ENCODE results near the gene XRN1. TPM values are rescaled to one million over a fixed set of nuclear protein-coding genes. Genes with fewer than 3 reads are reported as not detected.
"Not testable (repeated sequence)": the region's sequence is repeated elsewhere in the genome, so short reads cannot be mapped to it uniquely, and the experiment has no call there.

XRN1 gene
- total RNA-seq, 1 donor from 2014 or later, result 47.9 TPM

DNA sequence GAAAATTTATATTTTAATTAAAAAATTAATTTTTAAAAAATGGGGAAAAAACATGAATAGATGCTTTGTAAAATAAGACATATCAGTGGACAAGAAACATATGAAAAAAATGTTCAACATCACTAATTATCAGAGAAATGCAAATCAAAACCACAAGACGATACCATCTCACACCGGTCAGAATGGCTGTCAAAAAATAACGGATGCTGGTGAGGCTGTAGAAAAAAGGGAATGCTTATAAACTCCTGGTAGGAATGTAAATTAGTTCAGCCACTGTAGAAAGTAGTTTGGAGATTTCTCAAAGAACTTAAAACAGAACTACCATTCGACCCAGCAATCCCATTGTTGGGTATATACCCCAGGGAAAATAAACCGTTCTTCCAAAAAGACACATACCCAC, 93.8 kb downstream of the XRN1 start:
- peaks cover 16% of the 10 kb centered on the region for H3K9me3 Mint-ChIP-seq
- peaks cover 49% of the 10 kb centered on the region for H3K36me3 Mint-ChIP-seq
- H3K27me3 Mint-ChIP-seq (ENCODE audit: low read depth), result no peaks in the 10 kb centered on the region
- H3K4me1 Mint-ChIP-seq, result no peaks in the 10 kb centered on the region
- TF ChIP-seq, protein P1, sequence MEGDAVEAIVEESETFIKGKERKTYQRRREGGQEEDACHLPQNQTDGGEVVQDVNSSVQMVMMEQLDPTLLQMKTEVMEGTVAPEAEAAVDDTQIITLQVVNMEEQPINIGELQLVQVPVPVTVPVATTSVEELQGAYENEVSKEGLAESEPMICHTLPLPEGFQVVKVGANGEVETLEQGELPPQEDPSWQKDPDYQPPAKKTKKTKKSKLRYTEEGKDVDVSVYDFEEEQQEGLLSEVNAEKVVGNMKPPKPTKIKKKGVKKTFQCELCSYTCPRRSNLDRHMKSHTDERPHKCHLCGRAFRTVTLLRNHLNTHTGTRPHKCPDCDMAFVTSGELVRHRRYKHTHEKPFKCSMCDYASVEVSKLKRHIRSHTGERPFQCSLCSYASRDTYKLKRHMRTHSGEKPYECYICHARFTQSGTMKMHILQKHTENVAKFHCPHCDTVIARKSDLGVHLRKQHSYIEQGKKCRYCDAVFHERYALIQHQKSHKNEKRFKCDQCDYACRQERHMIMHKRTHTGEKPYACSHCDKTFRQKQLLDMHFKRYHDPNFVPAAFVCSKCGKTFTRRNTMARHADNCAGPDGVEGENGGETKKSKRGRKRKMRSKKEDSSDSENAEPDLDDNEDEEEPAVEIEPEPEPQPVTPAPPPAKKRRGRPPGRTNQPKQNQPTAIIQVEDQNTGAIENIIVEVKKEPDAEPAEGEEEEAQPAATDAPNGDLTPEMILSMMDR (IDR thresholded peaks at IDR 0.05; ENCODE audit: unreplicated experiment), result no peak
- no peak for DNase-seq (ENCODE audit: low spot score in 2 of 2, unreplicated experiment in 2 of 2)
- H3K4me3 Mint-ChIP-seq, result no peak overlapping the region
- no peak overlapping the region for H3K27ac Mint-ChIP-seq

DNA sequence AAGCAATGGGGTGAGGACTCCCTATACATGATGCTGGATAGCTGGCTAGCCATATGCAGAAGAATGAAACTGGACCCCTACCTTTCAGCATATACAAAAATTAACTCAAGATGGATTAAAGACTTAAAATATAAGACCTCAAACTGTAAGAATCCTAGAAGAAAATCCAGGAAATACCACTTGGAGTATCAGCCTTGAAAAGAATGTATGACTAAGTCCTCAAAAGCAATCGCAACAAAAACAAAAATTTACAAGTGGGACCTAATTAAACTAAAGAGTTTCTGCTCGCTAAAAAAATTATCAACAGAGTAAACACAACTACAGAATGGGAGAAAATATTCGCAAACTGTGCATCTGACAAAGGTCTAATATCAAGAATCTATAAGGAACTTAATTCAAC, 94.3 kb downstream of the XRN1 start:
- H3K9me3 Mint-ChIP-seq, result peaks cover 16% of the 10 kb centered on the region
- H3K4me1 Mint-ChIP-seq, result no peaks in the 10 kb centered on the region
- no peak for DNase-seq (ENCODE audit: low spot score in 2 of 2, unreplicated experiment in 2 of 2)
- no peak overlapping the region for H3K27ac Mint-ChIP-seq
- peaks cover 49% of the 10 kb centered on the region for H3K36me3 Mint-ChIP-seq
- TF ChIP-seq, protein P1 (IDR thresholded peaks at IDR 0.05; ENCODE audit: unreplicated experiment), result no peak
- H3K27me3 Mint-ChIP-seq (ENCODE audit: low read depth), result no peaks in the 10 kb centered on the region
- no peak overlapping the region for H3K4me3 Mint-ChIP-seq

DNA sequence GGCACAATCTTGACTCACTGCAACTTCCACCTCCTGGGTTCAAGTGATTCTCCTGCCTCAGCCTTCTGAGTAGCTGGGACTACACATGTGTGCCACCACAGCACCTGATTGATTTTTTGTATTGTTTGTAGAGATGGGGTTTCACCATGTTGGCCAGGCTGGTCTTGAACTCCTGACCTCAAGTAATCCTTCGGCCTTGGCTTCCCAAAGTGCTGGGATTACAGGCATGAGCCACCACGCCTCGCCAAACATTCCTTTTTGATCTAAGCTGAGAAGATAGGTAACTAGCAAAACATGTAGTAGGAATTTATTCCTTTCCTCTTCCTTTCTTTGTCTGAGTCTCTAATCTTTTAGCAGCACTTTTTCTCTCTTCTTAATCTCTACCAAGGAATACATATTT, 95.1 kb downstream of the XRN1 start:
- not testable (repeated sequence) for H3K4me3 Mint-ChIP-seq; DNase-seq (ENCODE audit: low spot score in 2 of 2, unreplicated experiment in 2 of 2); H3K4me1 Mint-ChIP-seq; H3K27me3 Mint-ChIP-seq (ENCODE audit: low read depth); H3K27ac Mint-ChIP-seq
- H3K36me3 Mint-ChIP-seq, result peaks cover 47% of the 10 kb centered on the region
- H3K9me3 Mint-ChIP-seq, result peaks cover 16% of the 10 kb centered on the region

DNA sequence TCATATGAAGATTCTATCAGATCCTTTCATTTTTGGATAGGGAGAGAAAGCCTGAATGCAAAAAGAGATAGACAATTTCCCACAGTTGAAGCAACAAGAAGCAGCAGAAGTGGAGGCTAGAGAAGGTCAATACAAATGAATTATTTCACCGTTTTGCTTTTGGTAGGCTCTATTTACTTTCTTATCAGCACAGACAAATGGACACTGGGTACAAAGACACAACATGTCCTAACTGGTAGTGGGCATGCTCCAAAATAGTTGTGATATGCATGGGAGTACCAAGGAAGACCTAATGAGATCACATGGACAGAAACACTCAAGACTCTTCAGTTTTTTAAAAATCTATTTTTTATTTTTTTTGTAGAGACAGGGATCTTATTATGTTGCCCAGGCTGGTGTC, 99.4 kb downstream of the XRN1 start:
- Mint-ChIP-seq H3K4me3 (no peak overlapping the region), H3K36me3 (peaks cover 40% of the 10 kb centered on the region), H3K9me3 (peaks cover 4% of the 10 kb centered on the region), H3K27ac (no peak overlapping the region), H3K4me1 (no peaks in the 10 kb centered on the region), H3K27me3 (ENCODE audit: low read depth) (no peaks in the 10 kb centered on the region)
- no peak for DNase-seq (ENCODE audit: low spot score in 2 of 2, unreplicated experiment in 2 of 2)
- TF ChIP-seq, protein P1 (IDR thresholded peaks at IDR 0.05; ENCODE audit: unreplicated experiment), result no peak

DNA sequence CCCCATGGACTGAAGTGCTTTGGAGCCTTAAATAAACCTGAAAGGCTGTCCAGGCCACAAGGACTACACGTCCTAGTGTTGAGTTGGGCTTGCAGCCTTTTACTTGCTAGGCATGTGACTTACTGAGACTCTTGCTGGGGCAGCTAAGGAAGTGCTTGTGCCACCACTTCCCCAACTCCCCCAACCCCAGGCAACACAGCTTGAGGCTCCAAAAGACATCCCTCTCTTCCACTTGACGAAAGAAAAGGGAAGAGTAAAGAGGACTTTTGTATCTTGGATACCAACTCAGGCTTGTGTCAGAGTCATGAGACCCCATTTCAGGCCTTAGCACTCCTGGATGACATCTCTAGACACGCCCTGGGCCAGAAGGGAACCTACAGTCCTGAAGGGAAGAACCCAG, 109.8 kb downstream of the XRN1 start:
- DNase-seq (ENCODE audit: low spot score in 2 of 2, unreplicated experiment in 2 of 2), result no peak
- no peak overlapping the region for H3K27ac Mint-ChIP-seq

DNA sequence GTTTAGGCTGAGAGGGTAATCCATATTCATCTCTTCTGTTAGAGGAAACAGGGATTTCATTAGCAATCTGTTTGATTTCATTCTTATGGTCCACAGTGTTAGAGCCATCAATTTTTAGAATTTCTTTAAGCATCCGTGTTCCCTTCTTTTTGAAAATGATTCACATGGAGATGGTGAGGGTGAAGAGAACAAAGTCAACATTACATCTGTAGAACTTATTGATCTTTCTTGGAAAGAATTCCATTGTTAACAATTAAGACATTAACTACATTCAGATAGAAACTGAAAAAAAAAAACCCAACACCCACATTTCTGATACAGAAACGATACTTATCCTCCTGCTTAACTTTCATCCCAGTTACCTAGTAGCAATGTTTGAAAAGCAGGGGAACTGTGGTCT, 115.4 kb downstream of the XRN1 start:
- TF ChIP-seq, protein P1 (IDR thresholded peaks at IDR 0.05; ENCODE audit: unreplicated experiment), result no peak
- Mint-ChIP-seq H3K27me3 (ENCODE audit: low read depth) (no peaks in the 10 kb centered on the region), H3K4me3 (no peak overlapping the region), H3K36me3 (peaks cover 25% of the 10 kb centered on the region), H3K9me3 (no peaks in the 10 kb centered on the region), H3K27ac (no peak overlapping the region), H3K4me1 (peaks cover 2% of the 10 kb centered on the region)
- DNase-seq (ENCODE audit: low spot score in 2 of 2, unreplicated experiment in 2 of 2), result no peak

More for the DNA sequence above, 109.8 kb downstream of the XRN1 start:
- H3K27me3 Mint-ChIP-seq (ENCODE audit: low read depth), result no peaks in the 10 kb centered on the region
- no peak overlapping the region for H3K4me3 Mint-ChIP-seq
- peaks cover 27% of the 10 kb centered on the region for H3K9me3 Mint-ChIP-seq
- H3K4me1 Mint-ChIP-seq, result peaks cover 2% of the 10 kb centered on the region
- TF ChIP-seq, protein P1 (IDR thresholded peaks at IDR 0.05; ENCODE audit: unreplicated experiment), result no peak
- peaks cover 49% of the 10 kb centered on the region for H3K36me3 Mint-ChIP-seq

DNA sequence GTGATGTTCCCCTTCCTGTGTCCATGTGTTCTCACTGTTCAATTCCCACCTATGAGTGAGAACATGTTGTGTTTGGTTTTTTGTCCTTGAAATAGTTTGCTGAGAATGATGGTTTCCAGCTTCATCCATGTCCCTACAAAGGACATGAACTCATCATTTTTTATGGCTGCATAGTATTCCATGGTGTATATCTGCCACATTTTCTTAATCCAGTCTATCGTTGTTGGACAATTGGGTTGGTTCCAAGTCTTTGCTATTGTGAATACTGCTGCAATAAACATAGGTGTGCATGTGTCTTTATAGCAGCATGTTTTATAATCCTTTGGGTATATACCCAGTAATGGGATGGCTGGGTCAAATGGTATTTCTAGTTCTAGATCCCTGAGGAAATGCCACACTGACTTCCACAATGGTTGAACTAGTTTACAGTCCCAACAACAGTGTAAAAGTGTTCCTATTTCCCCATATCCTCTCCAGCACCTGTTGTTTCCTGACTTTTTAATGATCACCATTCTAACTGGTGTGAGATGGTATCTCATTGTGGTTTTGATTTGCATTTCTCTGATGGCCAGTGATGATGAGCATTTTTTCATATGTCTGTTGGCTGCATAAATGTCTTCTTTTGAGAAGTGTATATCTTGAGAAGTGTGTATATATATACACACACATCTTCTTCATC, 123.4 kb downstream of the XRN1 start:
- peaks cover 56% of the 10 kb centered on the region for H3K36me3 Mint-ChIP-seq
- not testable (repeated sequence) for DNase-seq (ENCODE audit: low spot score in 2 of 2, unreplicated experiment in 2 of 2); H3K4me3 Mint-ChIP-seq; H3K4me1 Mint-ChIP-seq; H3K27ac Mint-ChIP-seq; H3K27me3 Mint-ChIP-seq (ENCODE audit: low read depth)
- peaks cover 31% of the 10 kb centered on the region for H3K9me3 Mint-ChIP-seq
